ENCODE results near the gene RB1. TPM values are rescaled to one million over a fixed set of nuclear protein-coding genes. Genes with fewer than 3 reads are reported as not detected.

The RB1 gene
- total and polyA plus RNA-seq, 11 donors = 8.5 to 52.1 (median 26.7) TPM

- TF ChIP-seq POLR2A (IDR thresholded peaks at IDR 0.05) = no peak
- TF ChIP-seq CTCF (IDR thresholded peaks at IDR 0.05) = no peak
- 41 to 58% (median 46%) methylated on average over 1 of the region's 1 CpG for WGBS, 4 donors
- H3K4me3 ChIP-seq = peak overlapping the region in 7 of 12 donors; percentile 6 to 75 (median 25)
These were observed 101.4 kb downstream of the RB1 start for GRCh38 chr13:48404952-48405351.

GRCh38 chr13:48405875-48406274 is 102.3 kb downstream of the RB1 start:
- H3K4me3 ChIP-seq = peak overlapping the region in 7 of 12 donors; percentile 6 to 75 (median 29)

More at GRCh38 chr13:48404952-48405351, 101.4 kb downstream of the RB1 start:
- peak overlapping the region; percentile 42 to 94 (median 72) for H3K27ac ChIP-seq
- H3K4me1 ChIP-seq = peaks cover 0 to 90% (median 22%) of the 10 kb centered on the region in 12 donors
- H3K9me3 ChIP-seq = no peaks in the 10 kb centered on the region
- H3K36me3 ChIP-seq = peaks cover 0 to 5% (median 0%) of the 10 kb centered on the region in 9 donors
- intact Hi-C loops (cut with DNase I) = loop anchor here in 9 of 10 donors (5.0 to 10.0 kb wide), 8 partner anchors 90 to 177 kb away; partner anchors contain the start of gene RCBTB2 (in 1 of the 9)
- DNase-seq (no peak), ATAC-seq (no peak)
- H3K27me3 ChIP-seq = no peaks in the 10 kb centered on the region

GRCh38 chr13:48410199-48410598 is 106.6 kb downstream of the RB1 start:
- H3K4me3 ChIP-seq = peak overlapping the region; percentile 30 to 75 (median 62)
- ATAC-seq = no peak
- no peaks in the 10 kb centered on the region for H3K27me3 ChIP-seq
- TF ChIP-seq CTCF (IDR thresholded peaks at IDR 0.05) (no peak), POLR2A (IDR thresholded peaks at IDR 0.05) (no peak)
- H3K27ac ChIP-seq = peak overlapping the region; percentile 14 to 94 (median 76)
- no peak for DNase-seq
- H3K36me3 ChIP-seq = peaks cover 0 to 5% (median 0%) of the 10 kb centered on the region in 9 donors
- H3K9me3 ChIP-seq = no peaks in the 10 kb centered on the region
- peaks cover 0 to 58% (median 3%) of the 10 kb centered on the region in 12 donors for H3K4me1 ChIP-seq
- WGBS, 4 donors = 47 to 60% (median 55%) methylated on average over 5 of the region's 5 CpGs
- intact Hi-C loops (cut with DNase I) = loop anchor here in 3 of 10 donors (5.0 kb wide), 4 partner anchors 53 to 122 kb away; partner anchors contain the start of gene RCBTB2 (in 1 of the 3)

More at GRCh38 chr13:48405875-48406274, 102.3 kb downstream of the RB1 start:
- H3K27ac ChIP-seq = peak overlapping the region in 11 of 12 donors; percentile 36 to 94 (median 72)
- no peak for DNase-seq
- H3K27me3 ChIP-seq = no peaks in the 10 kb centered on the region
- intact Hi-C loops (cut with DNase I) = loop anchor here in 5 of 10 donors (5.0 to 10.0 kb wide), 3 partner anchors 89 to 169 kb away; partner anchors contain the start of gene RCBTB2 (in 1 of the 5)
- peaks cover 0 to 5% (median 0%) of the 10 kb centered on the region in 9 donors for H3K36me3 ChIP-seq
- no peak for ATAC-seq
- H3K4me1 ChIP-seq = peaks cover 0 to 80% (median 13%) of the 10 kb centered on the region in 12 donors
- H3K9me3 ChIP-seq = no peaks in the 10 kb centered on the region
- TF ChIP-seq POLR2A (IDR thresholded peaks at IDR 0.05) (no peak), CTCF (IDR thresholded peaks at IDR 0.05) (no peak)

GRCh38 chr13:48411147-48411794 is 107.7 kb downstream of the RB1 start:
- Histone ChIP-seq H3K36me3 (peaks cover 0 to 5% (median 0%) of the 10 kb centered on the region in 9 donors), H3K4me3 (peak overlapping the region; percentile 30 to 75 (median 62)), H3K4me1 (peaks cover 0 to 56% (median 2%) of the 10 kb centered on the region in 12 donors), H3K27me3 (no peaks in the 10 kb centered on the region), H3K27ac (peak overlapping the region; percentile 52 to 94 (median 81)), H3K9me3 (no peaks in the 10 kb centered on the region)
- 34 to 45% (median 40%) methylated on average over 1 of the region's 1 CpG for WGBS, 4 donors
- TF ChIP-seq CTCF (IDR thresholded peaks at IDR 0.05) (no peak), POLR2A (IDR thresholded peaks at IDR 0.05) (no peak)
- no peak for ATAC-seq
- intact Hi-C loops (cut with DNase I) = loop anchor here in 3 of 10 donors (5.0 kb wide), 4 partner anchors 54 to 121 kb away; partner anchors contain the start of gene RCBTB2 (in 1 of the 3)
- DNase-seq = no peak
